Astrocyte (in vitro differentiated cells and primary cell): ENCODE results near the gene SLC29A1. TPM values are rescaled to one million over a fixed set of nuclear protein-coding genes. Genes with fewer than 3 reads are reported as not detected.

Experiments
- DNase-seq: peaks from one replicate; pipeline ENCODE4 v3.0.0-alpha.2; 2010; ENCODE audit warnings: low read depth
- FAIRE-seq: peaks from 2 replicates; lab custom pipeline; 2011; peaks lifted over from hg19 to GRCh38; lab: Jason Lieb, UNC
- H2AFZ ChIP-seq: 2 replicates; pipeline ENCODE4 v1.6.0; 2012; ENCODE audit warnings: low read depth, low read length, inconsistent platforms
- H3K27ac ChIP-seq: 2 replicates; pipeline ENCODE4 v1.5.1; 2011; ENCODE audit warnings: low read depth, low read length, inconsistent platforms
- H3K27me3 ChIP-seq: 2 replicates; pipeline ENCODE4 v1.6.0; 2011; ENCODE audit warnings: low read length, inconsistent platforms; ENCODE audit not compliant: insufficient read depth
- H3K36me3 ChIP-seq: 2 replicates; pipeline ENCODE4 v1.5.1; 2011; ENCODE audit warnings: low read length, inconsistent platforms; ENCODE audit not compliant: insufficient read depth
- H3K4me1 ChIP-seq: 2 replicates; pipeline ENCODE4 v1.5.1; 2011; ENCODE audit warnings: low read length, inconsistent platforms; ENCODE audit not compliant: insufficient read depth
- H3K4me2 ChIP-seq: 2 replicates; pipeline ENCODE4 v1.6.0; 2012; ENCODE audit warnings: low read length, inconsistent platforms
- H3K4me3 ChIP-seq: 2 replicates; pipeline ENCODE4 v1.5.1; 2011; ENCODE audit warnings: low read depth, mild to moderate bottlenecking, low read length, inconsistent platforms; ENCODE audit not compliant: insufficient read depth
- H3K79me2 ChIP-seq: 2 replicates; pipeline ENCODE4 v1.6.0; 2012; ENCODE audit warnings: mild to moderate bottlenecking, low read length, inconsistent platforms; ENCODE audit not compliant: insufficient read depth
- H3K9ac ChIP-seq: 2 replicates; pipeline ENCODE4 v1.6.0; 2012; ENCODE audit warnings: mild to moderate bottlenecking, low read length, inconsistent platforms
- H3K9me3 ChIP-seq: 2 replicates; pipeline ENCODE4 v1.5.1; 2012; ENCODE audit warnings: low read depth, mild to moderate bottlenecking, low read length, inconsistent platforms; ENCODE audit not compliant: insufficient read depth
- H4K20me1 ChIP-seq: 2 replicates; pipeline ENCODE4 v1.6.0; 2012; ENCODE audit warnings: low read length, inconsistent platforms; ENCODE audit not compliant: insufficient read depth
- H3K27ac Mint-ChIP-seq: one replicate; pipeline ENCODE4 v1.8.0; 2021; ENCODE audit warnings: mild to moderate bottlenecking, mixed read lengths; ENCODE audit not compliant: unreplicated experiment
- H3K27me3 Mint-ChIP-seq: one replicate; pipeline ENCODE4 v1.8.0; 2021; ENCODE audit warnings: low read depth, mixed read lengths; ENCODE audit not compliant: unreplicated experiment
- H3K36me3 Mint-ChIP-seq: one replicate; pipeline ENCODE4 v1.8.0; 2021; ENCODE audit warnings: low read depth, mixed read lengths; ENCODE audit not compliant: unreplicated experiment
- H3K4me1 Mint-ChIP-seq: one replicate; pipeline ENCODE4 v1.8.0; 2021; ENCODE audit warnings: low read depth, mixed read lengths; ENCODE audit not compliant: unreplicated experiment
- H3K4me3 Mint-ChIP-seq: one replicate; pipeline ENCODE4 v1.8.0; 2021; ENCODE audit warnings: mild to moderate bottlenecking, moderate library complexity, mixed read lengths; ENCODE audit not compliant: unreplicated experiment
- H3K9me3 Mint-ChIP-seq: one replicate; pipeline ENCODE4 v1.8.0; 2021; ENCODE audit warnings: mild to moderate bottlenecking, mixed read lengths; ENCODE audit not compliant: unreplicated experiment
- CTCF ChIP-seq: IDR thresholded peaks from 2 replicates; pipeline ENCODE4 v1.5.1; 2011; ENCODE audit warnings: low read depth, mild to moderate bottlenecking, inconsistent platforms, low read length, moderate library complexity; ENCODE audit not compliant: insufficient read depth
- EZH2 ChIP-seq: IDR thresholded peaks from 2 replicates; pipeline ENCODE4 v1.6.1; 2012; ENCODE audit warnings: mild to moderate bottlenecking, low read length, inconsistent platforms; ENCODE audit not compliant: insufficient read depth
- total RNA-seq: library from RNA; stranded (reverse); gene quantifications from 2 replicates; pipeline ENCODE4 v1.2.1, GENCODE V29; 2021

Gene SLC29A1
- total RNA-seq, 1 donor from 2014 or later, result 15.3 TPM

DNA sequence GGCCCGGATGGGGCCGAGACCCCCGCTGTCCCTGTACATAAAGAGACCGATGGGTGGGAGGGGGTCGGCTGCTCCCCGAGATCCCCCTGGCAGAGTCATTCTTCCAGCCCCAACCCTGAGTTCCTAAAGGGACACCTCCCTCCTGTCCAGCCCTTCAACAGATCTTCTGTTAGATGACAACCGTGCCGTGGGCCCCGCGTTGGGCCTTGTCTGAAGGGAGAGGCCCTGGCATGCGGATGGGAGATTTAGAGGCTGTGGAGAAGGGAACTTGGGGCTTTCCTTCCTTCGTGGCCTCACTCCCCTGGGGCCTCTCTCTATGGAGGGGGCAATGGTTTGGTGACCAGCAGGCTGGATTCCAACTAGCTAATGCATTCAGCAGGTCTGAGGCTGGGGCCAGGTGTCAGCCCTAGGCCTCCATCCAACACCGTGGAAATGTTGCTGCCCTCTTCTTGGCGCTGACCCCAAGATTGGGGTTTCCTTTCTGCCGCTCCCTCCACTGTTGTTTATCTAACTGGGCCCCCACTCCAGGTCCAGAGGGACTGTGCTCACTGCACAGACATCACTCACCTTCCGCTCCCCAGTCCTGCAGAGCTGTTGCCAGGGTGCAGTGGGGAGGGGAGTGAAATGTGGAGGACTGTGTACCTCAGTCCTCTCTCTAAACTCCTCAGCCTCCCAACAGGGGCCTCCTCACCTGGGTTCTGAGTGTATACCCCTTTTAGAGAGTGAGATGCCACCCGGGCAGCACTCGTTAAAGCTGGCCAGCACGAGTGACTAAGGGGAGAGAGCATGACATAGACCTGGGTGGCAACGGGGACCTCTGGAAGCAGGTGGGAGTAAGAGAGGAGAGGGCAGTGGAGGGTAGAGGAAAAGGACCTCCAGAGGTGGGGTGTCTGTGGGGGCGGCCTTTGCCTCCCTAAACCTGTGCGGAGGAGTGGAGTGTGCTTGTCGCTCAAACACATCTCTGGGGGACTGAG, 53.6 kb downstream of the SLC29A1 start:
- no peaks in the 10 kb centered on the region for H3K9me3 Mint-ChIP-seq
- peaks cover 4% of the 10 kb centered on the region for H3K4me1 Mint-ChIP-seq
- Histone ChIP-seq H3K36me3 (no peaks in the 10 kb centered on the region), H2AFZ (no peak overlapping the region), H3K4me3 (no peak overlapping the region), H4K20me1 (no peaks in the 10 kb centered on the region), H3K27ac (no peak overlapping the region), H3K9me3 (no peaks in the 10 kb centered on the region), H3K27me3 (peaks cover 19% of the 10 kb centered on the region), H3K4me1 (no peaks in the 10 kb centered on the region), H3K9ac (no peak overlapping the region), H3K79me2 (no peaks in the 10 kb centered on the region), H3K4me2 (no peak overlapping the region)
- H3K27me3 Mint-ChIP-seq, result peaks cover 55% of the 10 kb centered on the region
- TF ChIP-seq EZH2, result no peak
- TF ChIP-seq CTCF, result no peak
- peak overlapping the region; percentile 34 for H3K27ac Mint-ChIP-seq
- FAIRE-seq (no peak), DNase-seq (no peak)
- no peak overlapping the region for H3K4me3 Mint-ChIP-seq
- peaks cover 2% of the 10 kb centered on the region for H3K36me3 Mint-ChIP-seq

DNA sequence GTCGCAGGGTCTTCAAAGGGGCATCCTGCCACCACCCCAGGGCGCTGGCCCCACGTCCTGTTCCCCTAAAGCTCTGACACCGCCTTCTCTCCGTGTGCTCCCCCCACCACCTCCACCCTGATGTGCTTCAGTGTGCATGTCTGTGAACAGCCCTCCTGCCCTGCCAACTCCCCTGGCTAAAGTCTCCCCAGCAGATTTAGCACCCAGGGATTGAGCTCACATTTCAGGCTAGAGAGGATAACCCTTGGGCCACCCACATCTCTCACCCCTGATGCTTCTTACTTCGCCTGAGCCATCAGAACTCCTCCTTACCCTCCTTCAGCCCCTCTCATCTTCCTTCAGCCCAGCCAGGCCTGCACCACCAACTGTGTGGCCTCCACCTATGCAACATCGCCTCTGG, 54.4 kb downstream of the SLC29A1 start:
- H3K27ac Mint-ChIP-seq, result no peak overlapping the region
- H3K36me3 Mint-ChIP-seq, result peaks cover 2% of the 10 kb centered on the region
- Histone ChIP-seq H3K79me2 (no peaks in the 10 kb centered on the region), H3K27me3 (peaks cover 12% of the 10 kb centered on the region), H2AFZ (no peak overlapping the region), H3K4me1 (no peaks in the 10 kb centered on the region), H3K27ac (no peak overlapping the region), H3K4me3 (no peak overlapping the region), H3K36me3 (no peaks in the 10 kb centered on the region), H4K20me1 (no peaks in the 10 kb centered on the region), H3K9ac (no peak overlapping the region), H3K4me2 (no peak overlapping the region), H3K9me3 (no peaks in the 10 kb centered on the region)
- no peak overlapping the region for H3K4me3 Mint-ChIP-seq
- DNase-seq (no peak), FAIRE-seq (no peak)
- peaks cover 4% of the 10 kb centered on the region for H3K4me1 Mint-ChIP-seq
- peaks cover 52% of the 10 kb centered on the region for H3K27me3 Mint-ChIP-seq
- no peak for TF ChIP-seq EZH2
- no peak for TF ChIP-seq CTCF
- H3K9me3 Mint-ChIP-seq, result no peaks in the 10 kb centered on the region

DNA sequence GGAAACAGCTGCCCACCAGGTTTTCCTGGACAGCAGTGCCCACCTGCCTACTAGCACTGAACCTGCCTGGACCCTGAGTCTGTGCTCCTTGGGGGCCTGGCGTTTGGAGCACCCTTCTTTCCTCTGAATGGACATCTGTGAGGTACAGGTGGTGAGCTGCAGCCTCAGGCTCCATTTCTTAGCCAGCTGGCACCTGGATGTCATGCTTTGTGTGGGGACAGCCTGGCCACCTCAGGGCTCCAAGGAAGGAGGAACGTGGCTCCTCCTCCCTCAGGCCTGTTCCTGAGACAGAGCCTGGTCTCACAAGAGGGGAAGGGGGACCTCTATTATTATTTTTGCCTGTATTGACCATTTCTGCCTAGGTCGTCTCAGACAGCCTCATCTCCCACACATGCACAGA, 54.9 kb downstream of the SLC29A1 start:
- Histone ChIP-seq H3K79me2 (no peaks in the 10 kb centered on the region), H3K4me1 (no peaks in the 10 kb centered on the region), H3K4me2 (no peak overlapping the region), H3K9me3 (no peaks in the 10 kb centered on the region), H2AFZ (no peak overlapping the region), H4K20me1 (no peaks in the 10 kb centered on the region), H3K27me3 (peaks cover 14% of the 10 kb centered on the region), H3K36me3 (no peaks in the 10 kb centered on the region), H3K9ac (no peak overlapping the region), H3K4me3 (no peak overlapping the region), H3K27ac (no peak overlapping the region)
- FAIRE-seq (no peak), DNase-seq (no peak)
- Mint-ChIP-seq H3K36me3 (peaks cover 2% of the 10 kb centered on the region), H3K4me1 (peaks cover 4% of the 10 kb centered on the region), H3K4me3 (no peak overlapping the region), H3K9me3 (no peaks in the 10 kb centered on the region), H3K27ac (no peak overlapping the region), H3K27me3 (peaks cover 52% of the 10 kb centered on the region)
- no peak for TF ChIP-seq CTCF
- no peak for TF ChIP-seq EZH2
